ENCODE results near the gene FBN3.

FBN3 gene

DNA sequence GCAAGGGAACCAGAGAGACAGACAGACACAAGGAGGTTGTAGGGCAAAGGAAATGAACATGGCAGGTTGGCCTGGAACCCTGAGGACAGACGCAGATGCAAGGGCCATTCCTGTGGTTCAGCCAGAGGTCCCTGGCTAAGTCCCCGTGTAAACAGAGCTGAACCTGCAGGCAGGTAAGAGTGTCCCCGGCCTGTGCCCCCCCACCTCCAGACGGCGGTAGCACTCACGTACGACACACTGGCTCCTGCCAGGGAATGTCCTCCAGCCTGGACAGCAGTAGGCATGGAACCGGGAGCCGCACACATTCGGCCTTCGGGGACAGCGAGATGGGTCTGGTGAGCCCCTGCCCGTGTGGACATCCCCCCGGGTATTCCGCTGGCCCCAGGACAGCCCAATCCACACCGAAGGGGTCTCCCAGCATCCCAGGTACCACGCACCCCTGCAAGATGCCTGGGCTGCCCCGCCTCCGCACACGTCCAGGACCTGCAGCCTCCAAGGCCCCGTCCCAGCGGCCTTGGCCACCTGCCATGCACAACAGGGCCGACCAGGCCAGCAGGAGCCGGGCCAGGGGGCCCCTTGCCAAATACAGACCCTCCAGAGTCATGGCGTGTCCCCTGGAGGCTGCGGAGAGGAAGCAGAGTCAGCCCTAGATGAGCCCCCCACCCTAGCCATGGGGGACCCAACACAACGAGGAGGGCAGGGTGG, 2.4 kb downstream of the FBN3 start:
- H3K36me3 ChIP-seq (ENCODE audit: control insufficient read depth, insufficient read depth, low read length), result no peaks in the 10 kb centered on the region
- H3K4me3 ChIP-seq (replicated peaks; ENCODE audit: low read depth, low read length), result no peak overlapping the region
- DNase-seq (ENCODE audit: extremely low read depth, insufficient read length), result no peak
- peaks cover 2% of the 10 kb centered on the region; the same call in 1 of the 2 replicates for H3K27me3 ChIP-seq (replicated peaks; ENCODE audit: control insufficient read depth, insufficient read depth, low read length)
- TF ChIP-seq, protein P1, sequence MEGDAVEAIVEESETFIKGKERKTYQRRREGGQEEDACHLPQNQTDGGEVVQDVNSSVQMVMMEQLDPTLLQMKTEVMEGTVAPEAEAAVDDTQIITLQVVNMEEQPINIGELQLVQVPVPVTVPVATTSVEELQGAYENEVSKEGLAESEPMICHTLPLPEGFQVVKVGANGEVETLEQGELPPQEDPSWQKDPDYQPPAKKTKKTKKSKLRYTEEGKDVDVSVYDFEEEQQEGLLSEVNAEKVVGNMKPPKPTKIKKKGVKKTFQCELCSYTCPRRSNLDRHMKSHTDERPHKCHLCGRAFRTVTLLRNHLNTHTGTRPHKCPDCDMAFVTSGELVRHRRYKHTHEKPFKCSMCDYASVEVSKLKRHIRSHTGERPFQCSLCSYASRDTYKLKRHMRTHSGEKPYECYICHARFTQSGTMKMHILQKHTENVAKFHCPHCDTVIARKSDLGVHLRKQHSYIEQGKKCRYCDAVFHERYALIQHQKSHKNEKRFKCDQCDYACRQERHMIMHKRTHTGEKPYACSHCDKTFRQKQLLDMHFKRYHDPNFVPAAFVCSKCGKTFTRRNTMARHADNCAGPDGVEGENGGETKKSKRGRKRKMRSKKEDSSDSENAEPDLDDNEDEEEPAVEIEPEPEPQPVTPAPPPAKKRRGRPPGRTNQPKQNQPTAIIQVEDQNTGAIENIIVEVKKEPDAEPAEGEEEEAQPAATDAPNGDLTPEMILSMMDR (IDR thresholded peaks at IDR 0.05; ENCODE audit: insufficient read depth, low read length, poor library complexity, severe bottlenecking), result no peak

DNA sequence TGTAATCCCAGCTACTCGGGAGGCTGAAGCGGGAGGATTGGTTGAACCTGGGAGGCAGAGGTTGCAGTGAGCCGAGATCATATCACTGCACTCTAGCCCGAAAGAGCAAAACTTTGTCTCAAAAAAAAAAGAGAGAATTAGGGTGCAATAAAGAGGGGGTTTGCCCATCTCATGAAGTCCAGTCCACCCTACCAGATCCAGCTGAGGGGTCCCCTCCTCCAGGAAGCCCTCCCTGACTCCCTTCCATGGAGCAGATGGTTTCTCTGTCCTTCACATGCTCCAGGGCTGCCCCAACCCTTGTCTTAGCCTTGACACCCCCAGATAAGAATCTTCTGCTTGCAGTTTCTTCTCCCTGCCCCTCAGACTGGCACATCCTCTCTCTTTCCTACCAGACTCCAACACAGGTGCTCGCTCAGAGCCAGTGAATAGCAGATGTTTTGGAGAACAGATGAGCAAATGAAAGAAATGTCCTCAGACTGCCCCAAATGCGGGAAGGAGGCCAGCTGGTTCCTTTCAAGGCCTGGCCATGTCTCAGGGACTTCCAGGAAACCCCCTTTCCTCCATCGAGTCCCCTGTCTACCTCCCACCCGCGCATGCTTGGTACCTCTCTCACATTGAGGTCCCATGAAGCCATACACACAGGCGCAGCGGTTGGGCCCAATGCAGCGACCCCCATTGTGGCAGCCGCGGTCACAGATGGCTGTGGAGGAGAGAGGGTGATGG, 5.0 kb downstream of the FBN3 start:
- Histone ChIP-seq H3K27me3 (replicated peaks; ENCODE audit: control insufficient read depth, insufficient read depth, low read length) (peaks cover 2% of the 10 kb centered on the region; the same call in 1 of the 2 replicates), H3K4me3 (replicated peaks; ENCODE audit: low read depth, low read length) (no peak overlapping the region), H3K36me3 (ENCODE audit: control insufficient read depth, insufficient read depth, low read length) (no peaks in the 10 kb centered on the region)
- TF ChIP-seq, protein P1 (IDR thresholded peaks at IDR 0.05; ENCODE audit: insufficient read depth, low read length, poor library complexity, severe bottlenecking), result no peak
- no peak for DNase-seq (ENCODE audit: extremely low read depth, insufficient read length)

DNA sequence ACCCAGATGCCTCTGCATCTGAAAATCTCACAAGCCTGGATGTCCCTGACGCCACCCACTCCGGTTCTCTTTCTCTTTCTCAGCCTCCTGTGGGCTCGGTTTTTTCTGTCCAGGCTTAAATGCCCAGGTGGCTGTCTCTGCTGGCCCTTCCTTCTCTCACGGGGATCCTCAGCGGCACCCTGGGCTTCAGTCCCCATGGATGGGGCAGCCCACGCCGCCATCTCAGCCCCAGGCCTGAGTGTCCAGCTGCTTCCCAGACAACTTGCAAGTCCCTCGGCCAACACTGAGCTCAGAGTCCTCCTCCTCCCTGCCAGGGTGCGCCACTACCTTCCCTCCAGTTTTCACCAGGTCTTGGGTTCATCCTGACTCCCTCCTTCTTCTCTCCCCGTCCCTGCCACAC, 6.4 kb downstream of the FBN3 start:
- H3K4me3 ChIP-seq (replicated peaks; ENCODE audit: low read depth, low read length), result no peak overlapping the region
- H3K27me3 ChIP-seq (replicated peaks; ENCODE audit: control insufficient read depth, insufficient read depth, low read length), result peaks cover 2% of the 10 kb centered on the region; the same call in 1 of the 2 replicates
- TF ChIP-seq, protein P1 (IDR thresholded peaks at IDR 0.05; ENCODE audit: insufficient read depth, low read length, poor library complexity, severe bottlenecking), result no peak
- no peaks in the 10 kb centered on the region for H3K36me3 ChIP-seq (ENCODE audit: control insufficient read depth, insufficient read depth, low read length)
- DNase-seq (ENCODE audit: extremely low read depth, insufficient read length), result no peak

DNA sequence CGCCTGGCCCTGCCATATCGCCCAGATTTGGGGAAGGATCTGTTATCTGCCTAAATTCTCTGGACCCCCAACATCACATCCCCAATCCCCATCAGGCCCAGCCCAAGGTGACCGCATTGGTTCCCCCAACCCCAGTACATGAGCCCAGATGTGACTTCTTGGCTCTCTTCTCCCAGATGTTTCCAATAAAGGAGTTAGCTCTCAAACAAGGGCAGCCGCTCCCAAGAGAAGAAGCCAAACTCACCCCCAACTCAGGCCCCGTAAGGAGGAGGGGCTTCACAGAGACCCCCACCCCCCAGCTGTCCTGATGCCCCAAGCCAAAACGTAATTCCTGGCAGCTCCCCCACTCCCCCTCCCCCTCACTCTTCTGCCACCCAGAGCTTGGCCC, 6.9 kb downstream of the FBN3 start:
- no peak for DNase-seq (ENCODE audit: extremely low read depth, insufficient read length)
- Histone ChIP-seq H3K27me3 (replicated peaks; ENCODE audit: control insufficient read depth, insufficient read depth, low read length) (no peaks in the 10 kb centered on the region; the same call in 1 of the 2 replicates), H3K36me3 (ENCODE audit: control insufficient read depth, insufficient read depth, low read length) (no peaks in the 10 kb centered on the region), H3K4me3 (replicated peaks; ENCODE audit: low read depth, low read length) (no peak overlapping the region)
- TF ChIP-seq, protein P1 (IDR thresholded peaks at IDR 0.05; ENCODE audit: insufficient read depth, low read length, poor library complexity, severe bottlenecking), result no peak

DNA sequence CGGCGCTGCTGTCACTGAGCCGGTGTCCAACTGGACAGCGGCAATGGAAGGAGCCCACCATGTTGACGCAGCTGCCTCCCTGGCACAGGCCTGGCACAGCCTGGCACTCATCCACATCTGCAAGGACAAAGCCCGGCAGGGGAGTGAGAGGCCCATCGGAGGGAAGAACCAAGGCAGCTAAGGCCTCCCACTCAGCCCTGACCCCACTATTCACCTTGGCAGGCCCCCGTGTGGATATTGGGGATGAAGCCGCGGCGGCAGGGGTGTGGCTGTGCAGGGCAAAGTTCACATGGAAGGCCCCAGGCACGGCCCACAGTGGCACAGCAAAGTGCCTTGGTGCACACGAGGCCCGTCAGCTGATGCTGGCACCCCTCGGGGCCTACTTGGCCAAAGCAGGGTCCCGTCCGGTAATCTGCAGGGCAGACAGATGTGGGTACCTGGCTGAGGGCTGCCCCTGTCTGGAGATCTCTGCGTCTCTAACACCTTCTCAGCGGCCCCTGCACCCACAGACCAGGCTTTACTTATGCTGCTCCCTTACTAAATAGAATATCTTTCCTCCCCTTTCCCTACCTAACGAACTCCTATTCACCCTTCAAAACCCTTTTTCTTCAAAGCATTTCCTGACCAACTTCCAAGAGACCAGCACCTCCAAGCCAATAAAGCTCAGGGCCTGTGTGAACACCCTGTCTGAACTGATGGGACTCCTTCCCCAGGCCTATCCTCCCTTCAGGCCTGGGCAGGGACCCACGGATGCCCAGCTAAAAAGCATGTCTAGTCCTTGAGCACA, 7.5 kb downstream of the FBN3 start:
- DNase-seq (ENCODE audit: extremely low read depth, insufficient read length), result no peak
- TF ChIP-seq, protein P1 (IDR thresholded peaks at IDR 0.05; ENCODE audit: insufficient read depth, low read length, poor library complexity, severe bottlenecking), result no peak
- H3K36me3 ChIP-seq (ENCODE audit: control insufficient read depth, insufficient read depth, low read length), result no peaks in the 10 kb centered on the region
- H3K4me3 ChIP-seq (replicated peaks; ENCODE audit: low read depth, low read length), result no peak overlapping the region
- H3K27me3 ChIP-seq (replicated peaks; ENCODE audit: control insufficient read depth, insufficient read depth, low read length), result no peaks in the 10 kb centered on the region; the same call in 1 of the 2 replicates

All from GM06990 (cell line).